H7 (cell line): Measurements from ENCODE around the gene CKAP2. TPM values are rescaled to one million over a fixed set of nuclear protein-coding genes. Genes with fewer than 3 reads are reported as not detected.
"Not testable (repeated sequence)": the region's sequence is repeated elsewhere in the genome, so short reads cannot be mapped to it uniquely, and the experiment has no call there.

Experiments used
- DNase-seq: peaks from one replicate; pipeline ENCODE4 v3.0.0; 2012
- H3K27me3 ChIP-seq: 2 replicates; pipeline ENCODE4 v1.6.0; 2011; ENCODE audit warnings: mild to moderate bottlenecking, low read length; ENCODE audit not compliant: control insufficient read depth, insufficient read depth
- H3K36me3 ChIP-seq: replicated peaks from 2 replicates; pipeline ENCODE4 v1.5.1; 2011; ENCODE audit warnings: low read length; ENCODE audit not compliant: control insufficient read depth, insufficient read depth
- H3K4me3 ChIP-seq: 2 replicates; pipeline ENCODE4 v1.5.1; 2011; ENCODE audit warnings: low read depth, mild to moderate bottlenecking, control low read depth, low read length, moderate library complexity; ENCODE audit not compliant: insufficient read depth
- total RNA-seq: library from RNA; depleted of rRNA; stranded (reverse); fragments of >200 nt; shearing (Covaris generic); gene quantifications from 2 replicates; pipeline ENCODE4 v1.2.3, GENCODE V29; 2014; rRNA removed

The CKAP2 gene, protein sequence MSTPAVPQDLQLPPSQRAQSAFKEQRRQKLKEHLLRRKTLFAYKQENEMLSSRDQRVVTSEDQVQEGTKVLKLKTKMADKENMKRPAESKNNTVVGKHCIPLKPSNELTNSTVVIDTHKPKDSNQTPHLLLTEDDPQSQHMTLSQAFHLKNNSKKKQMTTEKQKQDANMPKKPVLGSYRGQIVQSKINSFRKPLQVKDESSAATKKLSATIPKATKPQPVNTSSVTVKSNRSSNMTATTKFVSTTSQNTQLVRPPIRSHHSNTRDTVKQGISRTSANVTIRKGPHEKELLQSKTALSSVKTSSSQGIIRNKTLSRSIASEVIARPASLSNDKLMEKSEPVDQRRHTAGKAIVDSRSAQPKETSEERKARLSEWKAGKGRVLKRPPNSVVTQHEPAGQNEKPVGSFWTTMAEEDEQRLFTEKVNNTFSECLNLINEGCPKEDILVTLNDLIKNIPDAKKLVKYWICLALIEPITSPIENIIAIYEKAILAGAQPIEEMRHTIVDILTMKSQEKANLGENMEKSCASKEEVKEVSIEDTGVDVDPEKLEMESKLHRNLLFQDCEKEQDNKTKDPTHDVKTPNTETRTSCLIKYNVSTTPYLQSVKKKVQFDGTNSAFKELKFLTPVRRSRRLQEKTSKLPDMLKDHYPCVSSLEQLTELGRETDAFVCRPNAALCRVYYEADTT
- 35.8 and 55.8 TPM in 2 replicates for total RNA-seq

DNA sequence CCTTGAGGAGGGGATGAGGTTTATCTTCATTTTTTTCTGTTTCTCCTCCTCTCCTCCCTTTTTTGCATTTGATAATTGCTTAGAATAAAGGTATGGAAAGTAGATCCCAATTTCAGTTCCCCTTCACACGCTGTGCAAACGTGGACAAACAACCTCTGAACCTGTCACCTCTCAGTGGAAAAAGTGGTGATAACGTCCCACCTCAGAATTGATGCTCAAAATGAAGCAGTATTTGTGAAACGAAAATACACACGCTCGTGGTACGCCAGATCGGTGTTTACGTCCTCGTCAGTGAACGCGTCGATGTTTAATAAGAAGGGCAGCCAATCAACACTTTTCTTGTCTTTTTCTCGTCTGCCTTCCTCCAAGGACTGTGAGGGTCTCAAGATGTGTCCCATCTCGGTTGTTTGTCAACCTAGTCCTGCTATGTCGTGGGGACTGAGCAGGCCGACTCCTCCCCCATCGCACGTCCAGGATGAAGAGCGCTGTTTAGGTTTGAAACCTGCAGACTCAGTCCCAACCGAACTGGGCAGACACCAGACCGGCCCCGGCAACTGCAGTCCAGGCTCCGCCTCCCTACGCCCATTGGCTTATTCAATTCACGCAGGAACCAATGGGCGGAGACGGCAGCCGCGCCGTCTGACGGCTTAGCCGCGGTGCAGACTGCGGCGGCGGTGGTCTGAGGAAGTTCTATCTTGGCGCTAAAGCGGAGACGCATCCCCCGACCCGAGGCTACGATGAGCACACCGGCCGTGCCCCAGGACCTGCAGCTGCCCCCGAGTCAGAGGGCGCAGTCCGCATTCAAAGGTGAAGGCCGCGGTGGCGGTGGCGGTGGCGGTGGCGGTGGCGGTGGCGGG lies at the start of gene CKAP2:
TSS of gene CKAP2 (plus strand) at position 659 of the 857 bp plus-strand sequence. CDS start at position 738, 79 bp downstream.
- peaks cover 9% of the 10 kb centered on the region for H3K36me3 ChIP-seq
- peak within 1 kb of the TSS; percentile 79 for H3K4me3 ChIP-seq
- no peaks in the 10 kb centered on the region for H3K27me3 ChIP-seq
- DNase-seq: peak; percentile 92

DNA sequence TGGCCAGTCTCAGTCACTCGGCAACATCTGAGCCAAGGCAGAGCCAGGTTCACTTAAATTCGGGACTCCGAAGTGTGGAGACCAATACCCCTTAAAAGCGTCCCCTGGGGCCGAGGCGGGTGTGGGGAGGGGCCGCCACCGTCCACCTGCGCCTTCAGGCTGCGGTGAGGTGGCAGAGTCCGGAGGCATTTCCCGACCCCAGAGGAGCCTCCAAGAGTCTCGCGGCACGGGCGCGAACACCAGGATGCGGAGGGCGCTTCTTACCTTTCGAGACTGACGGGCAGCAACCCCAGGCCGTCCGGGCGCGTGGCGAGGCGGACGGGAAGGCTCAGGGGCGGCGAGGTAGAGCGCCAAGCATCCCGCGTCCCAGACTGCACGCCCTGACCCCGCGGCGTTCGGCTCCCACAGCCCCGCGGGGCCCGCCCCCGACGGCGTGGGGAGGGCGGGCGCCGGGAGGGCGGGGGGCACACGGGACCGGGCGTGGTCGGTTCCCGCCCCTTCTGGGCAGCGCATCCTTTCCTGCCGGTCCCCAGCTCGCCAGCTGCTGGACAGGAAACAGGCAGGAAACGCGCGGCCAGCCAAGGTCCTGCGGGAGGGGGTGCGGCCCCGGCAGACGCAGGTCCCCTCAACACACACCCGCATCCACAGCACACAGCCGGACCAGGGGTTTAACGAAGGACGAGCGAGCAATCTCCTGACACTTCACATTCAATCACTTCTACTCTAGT lies 49.3 kb upstream of the CKAP2 start, which contains the start of gene THSD1:
TSS of gene THSD1 (minus strand) at position 406 of the 728 bp plus-strand sequence. CDS start 3,572 bp downstream, outside the sequence.
- DNase-seq: peak; percentile 82
- Histone ChIP-seq H3K36me3 (no peaks in the 10 kb centered on the region), H3K4me3 (peak within 1 kb of the TSS; percentile 41), H3K27me3 (peaks cover 22% of the 10 kb centered on the region)

DNA sequence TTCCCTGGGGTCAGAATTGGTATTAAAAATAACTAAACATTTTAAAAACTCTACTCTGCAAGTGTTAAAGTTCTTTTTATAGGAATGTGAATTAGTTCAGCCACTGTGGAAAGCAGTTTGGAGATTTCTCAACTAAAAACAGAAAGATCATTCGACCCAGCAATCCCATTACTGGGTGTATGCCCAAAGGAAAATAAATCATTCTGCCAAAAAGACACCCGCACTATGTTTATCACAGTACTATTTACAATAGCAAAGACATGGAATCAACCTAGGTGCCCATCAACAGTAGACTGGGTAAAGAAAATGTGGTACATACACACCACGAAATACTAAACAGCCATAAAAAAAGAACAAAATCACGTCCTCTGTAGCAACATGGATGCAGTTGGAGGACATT lies 48.6 kb upstream of the CKAP2 start:
- Histone ChIP-seq H3K36me3 (no peaks in the 10 kb centered on the region), H3K4me3 (no peak overlapping the region), H3K27me3 (peaks cover 22% of the 10 kb centered on the region)
- DNase-seq: no peak

DNA sequence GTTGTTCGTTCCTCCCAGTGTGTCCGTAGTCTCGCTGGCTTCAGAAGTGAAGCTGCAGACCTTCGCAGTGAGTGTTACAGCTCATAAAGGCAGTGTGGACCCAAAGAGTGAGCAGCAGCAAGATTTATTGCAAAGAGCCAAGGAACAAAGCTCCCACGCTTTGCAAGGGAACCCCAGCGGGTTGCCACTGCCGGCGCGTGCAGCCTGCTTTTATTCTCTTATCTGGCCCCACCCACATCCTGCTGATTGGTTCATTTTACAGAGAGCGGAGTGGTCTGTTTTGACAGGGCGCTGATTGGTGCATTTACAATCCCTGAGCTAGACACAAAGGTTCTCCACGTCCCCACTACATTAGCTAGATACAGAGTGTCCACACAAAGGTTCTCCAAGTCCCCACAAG lies 47.8 kb upstream of the CKAP2 start:
- not testable (repeated sequence) for H3K36me3 ChIP-seq, H3K4me3 ChIP-seq, DNase-seq
- H3K27me3 ChIP-seq: peaks cover 22% of the 10 kb centered on the region

DNA sequence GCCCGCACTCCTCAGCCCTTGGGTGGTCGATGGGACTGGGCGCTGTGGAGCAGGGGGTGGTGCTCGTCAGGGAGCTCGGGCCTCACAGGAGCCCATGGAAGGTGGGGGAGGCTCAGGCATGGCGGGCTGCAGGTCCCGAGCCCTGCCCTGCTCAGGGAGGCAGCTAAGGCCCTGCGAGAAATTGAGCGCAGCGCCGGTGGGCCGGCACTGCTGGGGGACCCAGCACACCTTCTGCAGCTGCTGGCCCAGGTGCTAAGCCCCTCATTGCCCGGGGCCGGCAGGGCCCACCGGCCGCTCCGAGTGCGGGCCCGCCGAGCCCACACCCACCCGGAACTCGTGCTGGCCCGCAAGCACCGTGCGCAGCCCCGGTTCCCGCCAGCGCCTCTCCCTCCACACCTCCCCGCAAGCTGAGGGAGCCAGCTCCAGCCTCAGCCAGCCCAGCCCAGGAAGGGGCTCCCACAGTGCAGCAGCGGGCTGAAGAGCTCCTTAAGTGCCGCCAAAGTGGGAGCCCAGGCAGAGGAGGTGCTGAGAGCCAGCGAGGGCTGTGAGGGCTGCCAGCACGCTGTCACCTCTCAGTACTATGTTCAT lies 47.1 kb upstream of the CKAP2 start:
- not testable (repeated sequence) for H3K36me3 ChIP-seq, H3K4me3 ChIP-seq, DNase-seq
- H3K27me3 ChIP-seq: peaks cover 22% of the 10 kb centered on the region

DNA sequence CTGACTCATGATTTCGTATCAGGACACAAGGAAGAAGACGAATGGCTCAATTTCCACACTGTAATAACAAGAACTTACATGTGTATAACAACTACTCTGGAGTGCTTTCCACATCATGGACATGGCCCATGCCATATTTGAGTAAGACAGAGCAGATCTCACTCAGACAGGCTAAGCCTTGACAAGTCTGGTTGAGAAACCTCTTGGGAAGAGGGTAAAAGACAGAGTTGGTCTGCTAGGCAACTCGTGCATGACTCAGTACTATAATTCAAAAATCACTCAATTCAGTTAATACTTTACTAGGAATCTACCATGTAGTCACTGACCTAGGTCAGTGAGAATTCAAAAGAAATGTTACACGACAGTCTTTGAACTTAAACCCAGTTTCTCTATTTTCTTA lies 43.6 kb upstream of the CKAP2 start:
- peaks cover 5% of the 10 kb centered on the region for H3K36me3 ChIP-seq
- no peak overlapping the region for H3K4me3 ChIP-seq
- peaks cover 2% of the 10 kb centered on the region; the same call in 1 of the 2 replicates for H3K27me3 ChIP-seq
- no peak for DNase-seq

DNA sequence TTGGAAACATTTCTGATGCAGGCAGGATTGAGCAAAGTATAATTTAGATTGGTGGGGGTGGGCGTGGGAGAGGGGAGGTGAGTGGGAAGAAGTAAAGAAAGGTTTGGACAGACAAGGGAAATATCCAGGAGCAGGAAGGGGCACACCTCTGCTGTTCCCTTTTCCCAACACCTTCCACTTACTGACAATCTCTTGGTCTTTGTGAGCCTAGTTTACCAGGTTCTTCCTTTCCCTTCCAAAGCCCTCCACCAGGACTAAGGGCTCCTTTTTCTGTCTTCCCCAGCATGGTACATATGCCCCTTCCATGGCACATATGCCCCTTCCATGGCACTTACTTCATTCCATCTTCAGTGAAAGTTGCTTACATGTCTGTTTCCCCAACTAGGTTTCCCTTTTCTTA lies 43.1 kb upstream of the CKAP2 start:
- DNase-seq: no peak
- peaks cover 5% of the 10 kb centered on the region for H3K36me3 ChIP-seq
- H3K27me3 ChIP-seq: no peaks in the 10 kb centered on the region; the same call in 1 of the 2 replicates
- H3K4me3 ChIP-seq: no peak overlapping the region

DNA sequence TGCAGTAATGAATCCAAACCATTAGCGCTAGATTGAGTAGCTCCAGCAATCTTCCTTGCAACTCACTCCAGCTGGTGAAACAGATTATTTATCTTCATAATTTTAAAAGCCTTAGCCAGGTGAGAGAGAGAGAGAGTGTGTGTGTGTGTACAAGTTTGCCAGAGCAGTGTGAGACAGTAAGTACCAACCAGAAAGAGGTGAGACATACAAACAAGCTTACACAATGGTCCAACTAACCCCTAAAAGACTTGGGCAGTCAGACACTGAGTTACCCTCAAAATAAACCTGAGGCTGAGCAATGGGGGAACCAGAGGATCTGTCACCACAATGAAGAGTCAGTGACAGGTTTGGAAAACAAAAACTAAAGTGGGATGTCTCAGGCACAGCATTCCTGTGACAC lies 41.2 kb upstream of the CKAP2 start:
- H3K4me3 ChIP-seq: no peak overlapping the region
- DNase-seq: no peak
- peaks cover 5% of the 10 kb centered on the region for H3K36me3 ChIP-seq
- H3K27me3 ChIP-seq: no peaks in the 10 kb centered on the region

DNA sequence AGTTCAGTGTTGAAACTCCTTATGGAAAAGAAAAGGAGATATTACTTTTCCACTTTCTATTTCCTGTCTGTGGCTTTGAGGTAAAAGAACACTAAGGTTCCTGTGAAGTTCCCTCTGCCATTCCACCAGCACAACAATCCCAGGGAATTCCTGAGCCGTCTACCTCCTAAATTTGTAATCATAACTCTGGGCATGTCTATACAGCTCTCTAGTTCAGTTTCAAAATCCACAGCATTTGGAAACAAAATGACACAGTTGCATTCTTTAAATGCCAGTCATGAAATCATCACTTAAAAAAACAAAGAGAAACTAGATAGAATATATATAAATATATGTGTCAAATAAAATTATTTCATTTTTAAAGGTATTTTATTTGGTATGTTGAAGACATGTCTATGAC lies 40.3 kb upstream of the CKAP2 start:
- no peaks in the 10 kb centered on the region for H3K27me3 ChIP-seq
- no peak for DNase-seq
- H3K36me3 ChIP-seq: peaks cover 5% of the 10 kb centered on the region
- H3K4me3 ChIP-seq: no peak overlapping the region

DNA sequence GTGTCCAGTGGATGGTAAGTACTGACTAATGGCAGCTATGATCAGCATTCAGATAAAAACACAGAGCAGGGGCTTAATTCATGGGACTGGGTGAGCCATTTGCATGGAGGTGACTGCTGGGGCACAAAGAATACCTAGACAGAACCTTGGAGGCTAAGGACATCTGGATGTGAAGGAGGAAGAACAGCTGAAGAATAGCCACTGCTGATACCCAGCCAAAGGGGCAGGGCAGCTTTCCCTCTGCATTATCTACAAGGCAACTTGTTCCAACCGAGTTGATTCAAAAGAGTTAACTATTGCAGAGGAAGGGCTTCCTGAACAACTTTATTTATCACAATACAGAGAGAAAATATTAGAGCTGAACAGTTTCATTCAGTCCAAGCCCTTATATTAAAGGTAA lies 36.2 kb upstream of the CKAP2 start:
- no peak for DNase-seq
- H3K4me3 ChIP-seq: no peak overlapping the region
- peaks cover 5% of the 10 kb centered on the region for H3K36me3 ChIP-seq
- H3K27me3 ChIP-seq: no peaks in the 10 kb centered on the region

DNA sequence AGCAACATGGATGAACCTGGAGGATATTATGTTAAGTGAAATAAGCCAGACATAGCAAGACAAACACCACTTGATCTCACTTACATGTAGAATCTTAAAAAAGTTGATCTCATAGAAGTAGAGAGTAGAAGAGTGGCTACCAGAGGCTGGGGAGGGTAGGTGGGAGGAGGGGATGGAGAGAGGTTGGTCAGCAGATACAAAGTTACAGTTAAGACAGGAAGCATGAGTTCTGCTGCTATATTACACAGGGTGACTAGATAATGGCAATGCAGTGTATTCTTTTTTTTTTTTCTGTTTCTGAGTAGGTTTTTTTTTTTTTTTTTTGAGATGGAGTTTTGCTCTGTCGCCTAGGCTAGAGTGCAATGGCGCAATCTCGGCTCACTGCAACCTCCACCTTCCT lies 34.1 kb upstream of the CKAP2 start:
- no peak overlapping the region for H3K4me3 ChIP-seq
- H3K36me3 ChIP-seq: no peaks in the 10 kb centered on the region; the same call in 1 of the 2 replicates
- DNase-seq: no peak
- no peaks in the 10 kb centered on the region for H3K27me3 ChIP-seq

DNA sequence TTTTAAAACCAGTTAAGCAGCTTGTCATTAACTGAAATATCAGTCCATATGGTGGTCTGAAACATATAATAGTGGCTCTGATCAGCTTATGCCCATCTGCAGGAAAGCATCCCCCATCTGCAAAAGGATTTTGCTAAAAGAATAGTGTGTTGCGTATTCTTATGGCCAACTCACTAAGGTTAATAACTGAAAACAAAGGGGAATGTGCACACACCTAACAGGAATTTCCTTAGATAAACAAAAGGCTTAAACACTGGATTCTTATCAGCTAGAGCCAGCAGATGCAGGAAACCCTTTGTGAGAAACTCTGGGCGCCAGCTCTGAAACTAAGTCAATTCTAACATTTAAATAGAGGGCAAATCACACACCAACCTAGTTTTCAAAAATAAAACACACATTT lies 27.0 kb upstream of the CKAP2 start:
- peaks cover 2% of the 10 kb centered on the region for H3K36me3 ChIP-seq
- no peak overlapping the region for H3K4me3 ChIP-seq
- no peak for DNase-seq
- no peaks in the 10 kb centered on the region for H3K27me3 ChIP-seq

DNA sequence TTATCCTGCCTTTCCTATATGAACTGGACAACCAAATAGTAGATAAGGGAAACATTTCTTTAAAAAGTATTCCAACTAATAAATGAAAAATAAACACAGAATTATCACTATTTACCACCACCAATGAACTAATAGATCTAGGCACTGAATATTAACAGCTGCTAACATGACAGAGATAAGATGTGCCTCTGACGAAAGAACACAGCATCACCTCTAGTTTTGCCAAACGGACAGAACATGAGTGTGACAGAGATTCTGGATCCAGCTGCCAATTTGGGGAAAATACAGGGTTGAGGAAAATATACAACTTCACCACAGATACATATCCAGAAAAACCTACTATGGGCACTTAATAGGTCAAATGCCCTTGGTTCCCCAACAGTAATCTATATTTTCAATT lies 22.8 kb upstream of the CKAP2 start:
- H3K36me3 ChIP-seq: peaks cover 3% of the 10 kb centered on the region
- H3K27me3 ChIP-seq: no peaks in the 10 kb centered on the region
- no peak overlapping the region for H3K4me3 ChIP-seq
- no peak for DNase-seq
